Breast epithelium (tissue), 3 donors: Measurements from ENCODE around the gene HDDC2.

Source experiments
- CTCF ChIP-seq, 3 donors: fragments of 450-650 bp; IDR thresholded peaks; one replicate each; pipeline ENCODE4 v1.5.1; 2016 to 2017; ENCODE audit warnings: antibody characterized with exemption in 3 of 3, mild to moderate bottlenecking in 3 of 3, moderate library complexity in 3 of 3
- POLR2A ChIP-seq: fragments of 450-650 bp; IDR thresholded peaks from one replicate; pipeline ENCODE4 v1.6.1; 2016; ENCODE audit warnings: antibody characterized with exemption, mild to moderate bottlenecking, moderate library complexity
- POLR2AphosphoS5 ChIP-seq, 3 donors: sonication (generic); formaldehyde crosslinking; IDR thresholded peaks; one replicate each; pipeline ENCODE4 v1.6.1; 2017; ENCODE audit warnings: antibody characterized with exemption in 3 of 3

DNA sequence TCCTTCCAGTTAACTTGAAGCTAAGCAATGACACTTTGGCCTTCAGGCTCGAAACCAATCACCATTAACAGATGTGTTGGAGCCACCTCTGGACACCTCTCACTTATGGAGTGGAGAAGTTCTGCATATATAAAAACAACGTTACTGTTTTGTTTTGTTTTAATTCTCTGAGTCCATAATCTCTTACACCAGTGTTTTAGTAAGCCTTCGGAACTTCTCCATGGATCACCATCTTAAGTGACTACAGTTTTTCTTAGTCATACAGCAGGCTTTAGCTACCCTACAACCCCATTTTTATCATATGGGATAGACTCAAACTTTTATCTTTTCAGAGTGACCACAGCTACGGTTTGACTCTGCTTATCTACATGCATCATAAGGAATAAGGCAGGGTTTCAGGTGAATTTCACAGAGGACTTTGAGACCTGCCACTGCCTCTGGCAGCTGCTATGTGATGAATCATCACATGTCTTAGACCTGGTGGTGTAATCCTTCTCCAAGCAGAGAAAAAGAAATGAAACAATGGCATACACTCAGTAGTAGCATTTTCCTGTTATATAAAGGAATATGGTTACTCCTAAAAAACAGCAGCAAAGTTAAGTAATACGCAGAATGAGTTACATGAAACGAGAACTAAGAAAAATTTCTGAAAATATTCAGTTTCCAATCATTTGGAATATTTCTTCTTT, 5.5 kb upstream of the HDDC2 start:
- no peak for TF ChIP-seq CTCF (IDR thresholded peaks at IDR 0.05)
- TF ChIP-seq POLR2A = no peak
- TF ChIP-seq POLR2AphosphoS5 (IDR thresholded peaks at IDR 0.05) = no peak
